NAMALWA (cell line): ENCODE results near the gene LEKR1.
A peak's percentile ranks its signal among the peaks of the same experiment; 100 is the strongest.
"Not testable (repeated sequence)": the region's sequence is repeated elsewhere in the genome, so short reads cannot be mapped to it uniquely, and the experiment has no call there.

ENCODE experiments used
- DNase-seq: peaks from one replicate; pipeline ENCODE4 v3.0.0-alpha.2; 2015; ENCODE audit warnings: low spot score

LEKR1 gene

GRCh38 chr3:156826144-156826895, at the start of gene LEKR1:
Gene LEKR1 (plus strand): TSS chr3:156826353. CDS start chr3:156829330, 2,977 bp downstream.
- DNase-seq, result peak; percentile 73

DNA sequence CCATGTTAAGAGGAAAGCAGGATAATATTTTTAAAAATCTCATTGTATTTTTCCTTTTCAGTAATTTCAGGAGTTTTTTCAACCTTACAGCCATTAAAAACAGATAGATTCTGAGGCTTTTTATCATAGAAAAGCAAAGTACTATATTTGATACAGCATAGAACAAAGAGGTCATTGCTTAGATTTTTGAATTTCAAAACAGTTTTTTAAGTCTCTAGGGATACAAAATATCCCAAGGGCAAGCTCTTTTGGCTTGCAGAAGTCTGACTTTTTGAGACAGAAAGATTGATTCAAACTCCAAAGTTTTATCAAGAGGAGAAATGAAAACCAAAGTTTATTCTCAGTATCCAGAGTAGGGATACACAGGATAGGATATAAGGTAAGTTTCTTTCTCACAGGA, 49.3 kb upstream of the LEKR1 start:
- no peak for DNase-seq

- no peak for DNase-seq
These were observed 44.6 kb upstream of the LEKR1 start for GRCh38 chr3:156781310-156782230.

DNA sequence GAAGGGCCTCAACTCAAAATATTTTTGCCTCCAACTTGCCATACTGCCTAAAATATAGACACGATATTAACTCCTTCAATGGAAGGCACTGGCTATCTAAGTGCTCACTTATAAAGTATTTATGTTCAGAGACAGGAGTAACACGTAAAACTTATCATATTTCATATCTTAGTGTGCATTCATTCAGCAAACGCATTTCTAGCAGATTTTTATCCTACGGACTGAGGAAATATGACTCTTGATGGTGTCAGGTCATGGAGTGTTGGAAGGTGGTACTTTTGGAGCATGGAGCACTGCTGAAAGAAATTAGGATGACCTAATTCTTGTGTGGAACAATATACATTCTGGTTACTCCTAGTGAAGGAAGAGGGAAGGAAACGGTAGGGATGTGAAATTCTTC, 43.8 kb upstream of the LEKR1 start:
- no peak for DNase-seq

DNA sequence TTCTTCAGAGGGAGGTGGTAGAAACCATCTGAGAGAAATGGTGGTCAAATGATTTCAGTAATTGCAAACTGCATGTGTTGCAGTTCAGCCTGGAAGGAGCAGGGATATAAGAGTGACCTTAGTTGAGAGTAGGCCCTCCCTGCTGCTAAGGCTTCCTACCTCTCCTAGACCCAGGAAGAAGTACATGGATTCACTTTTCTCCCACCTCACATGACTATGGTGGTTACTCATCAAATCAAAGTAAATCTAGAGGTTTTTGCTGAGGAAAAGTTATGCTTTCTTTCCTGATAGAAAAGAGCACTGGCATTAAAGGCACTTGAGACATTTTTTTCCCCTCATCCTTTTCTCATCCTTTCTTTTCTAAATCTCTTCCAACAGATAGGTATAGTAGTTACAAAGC, 43.2 kb upstream of the LEKR1 start:
- no peak for DNase-seq

DNA sequence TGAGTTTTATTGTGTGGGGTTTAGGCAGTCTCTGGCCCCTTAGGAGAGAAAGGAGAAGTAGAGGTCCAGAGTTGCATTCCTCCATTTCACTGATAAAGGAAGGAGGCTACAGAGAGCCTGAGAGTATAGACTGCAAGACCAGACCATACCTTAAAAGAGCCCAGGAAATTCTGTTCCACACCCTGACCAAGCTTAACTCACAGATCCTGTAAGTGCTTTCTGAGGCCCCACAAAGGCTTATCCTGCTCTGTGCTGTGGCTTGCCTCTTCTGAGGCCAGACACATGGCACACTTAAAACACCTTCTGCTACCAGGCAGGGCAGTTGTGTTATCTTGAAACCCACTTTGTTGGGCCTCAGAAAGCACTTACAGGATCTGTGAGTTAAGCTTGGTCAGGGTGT, 39.2 kb upstream of the LEKR1 start:
- no peak for DNase-seq

DNA sequence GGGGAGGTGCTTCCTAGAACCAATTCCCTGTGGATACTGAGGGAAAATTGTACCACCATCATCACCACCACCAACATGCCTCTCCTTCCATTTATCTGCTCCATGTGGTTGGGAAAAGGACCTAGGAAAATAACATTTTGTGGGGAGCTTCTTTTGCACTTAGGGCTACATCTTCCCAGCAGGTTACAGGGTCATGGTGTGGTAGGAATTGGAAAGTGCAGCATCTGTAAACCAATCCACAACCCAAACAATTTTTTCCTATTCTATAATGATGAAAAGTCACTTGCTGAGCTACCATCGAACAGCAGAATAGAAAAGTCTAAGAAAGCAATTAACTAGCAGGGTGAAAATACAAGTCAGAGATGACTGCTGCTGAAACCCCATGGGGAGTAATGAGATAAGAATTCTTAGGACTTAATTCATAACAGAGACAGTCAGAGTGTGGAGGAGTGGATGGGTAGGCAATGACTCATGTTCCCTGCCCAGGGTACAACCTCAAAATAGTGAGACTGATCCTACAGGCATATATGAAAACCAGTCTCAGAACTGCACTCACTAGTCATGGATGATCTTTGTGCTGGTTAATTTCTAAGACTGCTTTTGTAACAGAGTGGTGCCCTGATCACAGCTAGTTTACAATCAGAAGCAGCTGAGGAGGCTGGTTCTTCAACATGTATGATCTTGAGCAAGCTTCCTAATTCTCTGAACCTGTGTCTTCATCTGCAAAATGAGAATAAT, 38.1 kb upstream of the LEKR1 start:
- no peak for DNase-seq

DNA sequence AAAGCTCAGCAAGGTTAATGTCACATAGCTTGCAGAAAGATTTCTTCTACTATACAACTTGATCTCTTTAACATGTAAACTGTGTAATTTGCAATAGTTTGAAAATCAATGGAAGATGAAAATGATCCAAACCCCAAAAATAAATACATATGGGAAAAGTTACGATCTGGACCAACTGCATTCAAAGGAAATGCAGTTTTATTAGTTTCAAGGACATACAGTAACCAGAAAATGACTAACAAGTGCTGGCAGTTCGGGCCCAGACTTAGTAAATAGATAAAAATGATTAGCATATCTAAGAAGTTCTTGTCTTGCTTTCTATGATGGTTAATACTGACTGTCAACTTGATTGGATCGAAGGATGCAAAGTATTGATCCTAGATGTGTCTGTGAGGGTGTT, 37.3 kb upstream of the LEKR1 start:
- no peak for DNase-seq

DNA sequence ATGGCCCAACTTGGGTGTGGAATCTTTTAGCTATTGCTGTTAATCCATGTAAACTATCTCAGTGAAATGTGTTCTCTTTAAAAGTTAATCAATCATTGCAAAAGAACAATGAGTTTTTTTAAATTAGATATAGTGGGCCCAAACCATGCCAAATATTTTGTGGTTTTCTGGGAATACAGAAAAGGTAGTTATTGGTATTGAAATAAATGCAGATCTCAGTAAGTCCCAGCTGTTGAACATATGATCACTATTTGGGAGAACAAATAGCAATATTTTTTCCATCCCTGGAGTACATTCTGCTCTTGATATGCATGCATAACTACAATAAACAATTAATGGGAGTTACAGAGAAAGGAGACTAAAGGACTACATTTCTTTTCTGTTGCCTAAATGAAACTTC, 36.0 kb upstream of the LEKR1 start:
- no peak for DNase-seq

- no peak for DNase-seq
These were observed 34.0 kb upstream of the LEKR1 start for GRCh38 chr3:156792114-156792513.

GRCh38 chr3:156792536-156792935, 33.6 kb upstream of the LEKR1 start:
- no peak for DNase-seq

GRCh38 chr3:156792945-156793344, 33.2 kb upstream of the LEKR1 start:
- no peak for DNase-seq

- DNase-seq, result no peak
These were observed 32.8 kb upstream of the LEKR1 start for GRCh38 chr3:156793400-156793799.

- DNase-seq, result no peak
These were observed 32.3 kb upstream of the LEKR1 start for GRCh38 chr3:156793851-156794250.

DNA sequence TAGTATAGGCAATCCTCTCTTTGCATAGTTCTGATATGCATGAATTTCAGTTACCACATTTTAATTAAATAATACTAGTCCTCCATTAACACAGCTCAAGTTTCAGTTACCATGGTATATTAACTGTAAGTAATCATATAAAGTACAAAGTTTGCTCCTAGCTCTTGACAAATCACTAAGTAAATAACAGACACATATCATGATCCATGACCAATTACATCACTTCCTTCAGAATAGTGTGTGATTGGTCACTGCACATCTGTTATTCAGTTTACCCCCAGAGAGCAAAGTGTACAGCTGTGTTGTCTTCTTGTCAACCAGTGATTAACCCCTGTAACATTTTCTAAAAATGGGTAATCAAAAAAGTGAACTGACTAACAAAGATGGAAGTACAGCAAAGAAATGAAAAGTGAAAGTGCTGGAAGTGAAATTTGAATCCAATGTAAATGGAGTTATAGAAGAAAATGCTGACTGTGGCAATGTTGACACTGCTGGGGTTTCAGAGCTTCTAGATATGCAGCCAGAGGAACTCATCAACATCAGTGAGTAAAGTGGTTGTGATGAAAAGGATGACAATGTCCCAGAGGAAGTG, 30.2 kb upstream of the LEKR1 start:
- DNase-seq, result peak; percentile 86

GRCh38 chr3:156797368-156797767, 28.8 kb upstream of the LEKR1 start:
- DNase-seq, result peak; percentile 22

- DNase-seq, result not testable (repeated sequence)
These were observed 25.9 kb upstream of the LEKR1 start for GRCh38 chr3:156800287-156800686.

GRCh38 chr3:156801746-156802145, 24.4 kb upstream of the LEKR1 start:
- no peak for DNase-seq

DNA sequence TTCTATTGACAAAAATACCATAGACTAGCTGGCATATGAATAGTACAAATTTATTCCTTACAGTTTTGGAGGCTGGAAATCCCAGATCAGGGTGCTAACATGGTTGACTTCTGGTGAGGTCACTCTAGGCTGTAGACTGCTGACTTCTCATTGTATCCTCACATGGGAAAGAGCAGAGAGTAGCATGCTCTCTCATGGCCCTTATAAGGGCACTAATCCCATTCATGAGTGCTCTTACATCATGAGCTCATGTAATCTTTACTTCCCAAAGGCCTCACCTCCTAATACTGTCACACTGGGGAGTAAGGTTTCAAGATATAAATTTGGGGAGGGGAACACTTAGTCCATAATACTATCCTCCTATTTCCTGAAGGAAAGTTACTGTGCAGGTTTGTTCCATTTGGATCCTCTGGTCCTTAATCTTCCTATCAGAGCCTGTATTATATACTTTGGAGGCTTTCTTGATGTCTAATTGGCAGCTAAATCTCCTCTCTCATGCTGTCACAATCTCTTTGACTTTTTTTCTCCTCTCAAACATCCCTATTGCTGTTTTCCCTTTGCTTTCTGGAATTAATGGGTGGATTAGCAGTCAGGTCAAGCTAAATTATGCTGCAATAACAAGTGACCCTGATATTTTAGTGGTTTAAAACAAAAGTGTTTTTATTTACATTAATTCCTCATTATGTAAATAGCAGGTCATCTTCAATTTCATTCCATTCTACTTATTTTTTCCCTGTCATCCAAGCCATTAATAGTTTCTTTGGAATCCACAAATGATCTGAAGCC, 23.1 kb upstream of the LEKR1 start:
- DNase-seq, result no peak

DNA sequence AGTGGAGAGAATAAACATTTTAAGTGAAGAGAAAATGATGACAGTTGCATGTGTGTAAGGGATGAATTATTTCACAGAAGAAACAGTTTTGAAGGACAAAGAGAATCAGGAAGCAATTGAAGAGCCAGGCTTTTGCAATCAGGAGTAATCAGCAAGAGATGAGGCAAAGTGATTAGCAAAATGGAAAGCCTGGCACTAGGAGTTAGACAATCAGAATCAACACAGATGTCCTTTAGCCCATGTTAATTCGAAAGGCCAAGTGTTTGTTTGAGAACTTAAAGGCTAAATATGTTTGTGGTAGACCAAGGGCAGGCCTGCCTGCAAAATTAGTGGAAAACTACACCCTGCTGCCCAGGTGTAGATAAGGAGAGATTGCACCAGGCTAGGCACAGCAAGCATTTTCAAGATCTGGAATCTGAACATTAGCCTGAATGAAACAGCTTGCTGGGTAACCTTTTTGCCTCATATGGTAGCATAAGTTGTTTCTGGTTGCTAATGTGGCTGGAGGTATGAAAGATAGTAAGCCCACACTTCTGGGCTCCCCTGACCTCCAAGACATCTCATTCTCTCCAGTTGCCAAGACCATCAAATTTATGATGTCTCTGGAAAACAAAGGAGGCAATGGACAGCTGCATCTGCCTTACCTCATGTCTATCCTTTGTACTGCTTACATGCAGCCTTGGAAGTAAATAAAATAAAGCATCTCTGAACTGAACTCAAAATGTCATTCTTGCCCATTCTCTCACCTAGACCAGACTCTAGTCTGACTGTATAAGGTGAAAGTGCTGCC, 22.0 kb upstream of the LEKR1 start:
- DNase-seq, result no peak

DNA sequence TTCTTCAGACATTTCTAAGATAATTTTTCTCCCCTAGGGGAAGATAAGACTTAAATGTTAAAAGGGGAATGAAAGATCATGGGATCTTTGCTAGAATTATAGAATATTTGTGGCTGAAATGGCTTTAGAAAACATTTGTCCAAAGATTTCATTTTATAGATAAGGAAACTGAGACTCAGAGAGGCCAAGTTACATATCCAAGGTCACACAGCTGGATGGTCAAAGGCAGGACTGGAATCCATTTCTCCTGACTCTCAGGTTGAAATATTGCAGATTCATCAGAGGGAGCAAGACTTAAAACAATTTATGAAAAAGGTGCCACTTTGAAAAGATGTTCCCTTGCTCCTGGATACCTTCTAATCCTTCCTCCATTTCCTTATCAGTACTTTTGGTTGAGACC, 19.5 kb upstream of the LEKR1 start:
- DNase-seq, result no peak
